Kidney (tissue), 14 donors: Measurements from ENCODE around the gene PYROXD2. TPM values are rescaled to one million over a fixed set of nuclear protein-coding genes. Genes with fewer than 3 reads are reported as not detected.

Experiments used
- DNase-seq, 5 donors: peaks; one replicate each; pipeline ENCODE4 v3.0.0-alpha.2; 2013 to 2020
- FAIRE-seq: peaks from 2 replicates; lab custom pipeline; 2012; peaks lifted over from hg19 to GRCh38; lab: Jason Lieb, UNC
- H3K27ac ChIP-seq, 2 donors: one replicate each; pipeline ENCODE4 v1.7.0; 2013; ENCODE audit warnings: low read depth in 2 of 2, low read length in 2 of 2, inconsistent platforms in 1 of 2
- H3K27me3 ChIP-seq: one replicate; pipeline ENCODE4 v1.7.1; 2013; ENCODE audit warnings: low read length, inconsistent platforms; ENCODE audit not compliant: control insufficient read depth, insufficient read depth
- H3K36me3 ChIP-seq, 3 donors: one replicate each; pipeline versions ENCODE4 v1.7.0 to v1.7.1; 2013; ENCODE audit warnings: low read length in 3 of 3, control low read depth in 1 of 3, inconsistent platforms in 1 of 3; ENCODE audit not compliant: insufficient read depth in 3 of 3, control insufficient read depth in 2 of 3
- H3K4me1 ChIP-seq, 3 donors: one replicate each; pipeline versions ENCODE4 v1.7.0 to v1.7.1; 2013; ENCODE audit warnings: low read length in 3 of 3, inconsistent platforms in 1 of 3, low read depth in 1 of 3; ENCODE audit not compliant: control insufficient read depth in 2 of 3, insufficient read depth in 2 of 3
- H3K4me3 ChIP-seq, 3 donors: one replicate each; pipeline versions ENCODE4 v1.7.0 to v1.8.1; 2013; ENCODE audit warnings: low read length in 3 of 3, control low read depth in 1 of 3, inconsistent platforms in 1 of 3
- H3K9ac ChIP-seq, 3 donors: one replicate each; pipeline versions ENCODE4 v1.7.0 to v1.7.1; 2013; ENCODE audit warnings: low read length in 3 of 3, control low read depth in 1 of 3, inconsistent platforms in 1 of 3
- H3K9me3 ChIP-seq, 3 donors: one replicate each; pipeline versions ENCODE4 v1.7.0 to v1.7.1; 2013; ENCODE audit warnings: low read length in 3 of 3, control low read depth in 1 of 3, inconsistent platforms in 1 of 3; ENCODE audit not compliant: control insufficient read depth in 2 of 3, insufficient read depth in 1 of 3
- CTCF ChIP-seq: IDR thresholded peaks from 3 replicates; pipeline ENCODE4 v1.5.1; 2012; ENCODE audit warnings: mild to moderate bottlenecking, moderate library complexity, borderline replicate concordance; ENCODE audit not compliant: insufficient read depth; ENCODE audit errors: extremely low read depth
- intact Hi-C: fragments of 100-400 bp; cut with DNase I; formaldehyde crosslinking; loops from one replicate; pipeline ENCODE4 v1.11.1; 2022
- polyA plus RNA-seq: library from polyadenylated mRNA; stranded (reverse); fragments of 350-450 nt; fragmentation: Illumina TruSeq; extraction: RNeasy Lipid Tissue Mini Kit (QIAGEN cat#74804); gene quantifications from one replicate; pipeline ENCODE4 v1.2.3, GENCODE V29; 2014; ENCODE audit warnings: low read depth, low replicate concordance; ENCODE audit not compliant: insufficient read depth
- total RNA-seq: library from RNA; stranded (reverse); fragmentation: NEBNext Ultra II Directional; extraction: Animal tissue kit (Norgen Biotek cat#: 25700); gene quantifications from one replicate; pipeline ENCODE4 v1.2.1, GENCODE V29; 2021
- donor health status: control.
- donor health status: control.
- donor health status: control.
- donor health status: control.
- donor health status: control.
- donor health status: DM: yes; HTN: yes; CAD: no.
- donor health status: Normal renal cell carcinoma (clear cell type).

Gene PYROXD2
- total and polyA plus RNA-seq, 2 donors from 2014 or later: 7.8 to 14.1 TPM

- no peak overlapping the region for H3K27ac ChIP-seq
- H3K4me3 ChIP-seq: no peak overlapping the region
- no peak overlapping the region for H3K9ac ChIP-seq
- FAIRE-seq: no peak
- no peak for TF ChIP-seq CTCF
- H3K9me3 ChIP-seq: no peaks in the 10 kb centered on the region
- intact Hi-C loops: no loop called here
- no peaks in the 10 kb centered on the region for H3K36me3 ChIP-seq
- DNase-seq: no peak
- no peaks in the 10 kb centered on the region for H3K4me1 ChIP-seq
- no peaks in the 10 kb centered on the region for H3K27me3 ChIP-seq
Measured at GRCh38 chr10:98353170-98353569, 61.8 kb downstream of the PYROXD2 start.

GRCh38 chr10:98351831-98352402 lies 63.1 kb downstream of the PYROXD2 start:
- no peak for TF ChIP-seq CTCF
- Histone ChIP-seq H3K9me3 (peaks cover 0 to 6% (median 4%) of the 10 kb centered on the region in 3 donors), H3K4me1 (no peaks in the 10 kb centered on the region), H3K27ac (no peak overlapping the region), H3K36me3 (no peaks in the 10 kb centered on the region), H3K9ac (no peak overlapping the region), H3K4me3 (no peak overlapping the region), H3K27me3 (no peaks in the 10 kb centered on the region)
- no peak for DNase-seq
- FAIRE-seq: no peak
- intact Hi-C loops: no loop called here

- Histone ChIP-seq H3K4me3 (no peak overlapping the region), H3K27ac (no peak overlapping the region), H3K36me3 (no peaks in the 10 kb centered on the region), H3K27me3 (no peaks in the 10 kb centered on the region), H3K4me1 (no peaks in the 10 kb centered on the region), H3K9ac (no peak overlapping the region), H3K9me3 (peaks cover 2 to 9% (median 4%) of the 10 kb centered on the region in 3 donors)
- intact Hi-C loops: no loop called here
- FAIRE-seq (no peak), DNase-seq (peak; percentile 59 to 95 (median 74))
- TF ChIP-seq CTCF: no peak
Measured at GRCh38 chr10:98349508-98349922, 65.5 kb downstream of the PYROXD2 start.

GRCh38 chr10:98346847-98347246 lies 68.1 kb downstream of the PYROXD2 start:
- no peak for TF ChIP-seq CTCF
- DNase-seq (no peak), FAIRE-seq (no peak)
- no peaks in the 10 kb centered on the region for H3K36me3 ChIP-seq
- peaks cover 0 to 2% (median 0%) of the 10 kb centered on the region in 3 donors for H3K4me1 ChIP-seq
- H3K9me3 ChIP-seq: peaks cover 2 to 9% (median 4%) of the 10 kb centered on the region in 3 donors
- H3K9ac ChIP-seq: no peak overlapping the region
- H3K27me3 ChIP-seq: no peaks in the 10 kb centered on the region
- H3K27ac ChIP-seq: no peak overlapping the region
- intact Hi-C loops: no loop called here
- H3K4me3 ChIP-seq: no peak overlapping the region
